Activated CD8-positive, alpha-beta memory T cell treated with anti-CD3 and anti-CD28 coated beads for 36 hours (primary cell): ENCODE measurements around the gene GPD2. TPM values are rescaled to one million over a fixed set of nuclear protein-coding genes. Genes with fewer than 3 reads are reported as not detected.

Experiments
- CTCF ChIA-PET: fragments of 350-600 bp; sonication (Branson Sonifier 250); formaldehyde crosslinking; loops from one replicate; lab custom pipeline; 2021; ENCODE audit warnings: antibody characterized with exemption; lab: Charles Lee
- POLR2A ChIA-PET: fragments of 350-600 bp; sonication (Branson Sonifier 250); formaldehyde crosslinking; loops from one replicate; lab custom pipeline; 2021; ENCODE audit warnings: antibody characterized with exemption; lab: Charles Lee
- total RNA-seq, 2 experiments: library from RNA; stranded (reverse); gene quantifications; one replicate each; pipeline ENCODE4 v1.2.3, GENCODE V29; 2021

Gene GPD2
- total RNA-seq, 2 experiments from 2014 or later, result 49.8 to 51.8 TPM

- CTCF ChIA-PET, result no interaction called here
- POLR2A ChIA-PET, result no interaction called here
Measured at GRCh38 chr2:156553714-156554442, 117.7 kb downstream of the GPD2 start.

GRCh38 chr2:156561326-156561725 lies 125.1 kb downstream of the GPD2 start:
- ChIA-PET CTCF (no interaction called here), POLR2A (no interaction called here)

- ChIA-PET CTCF (no interaction called here), POLR2A (interaction anchor here (0.9 kb wide), 1 partner anchor 228 kb away, joined by 3 read pairs; no protein-coding TSS in a partner anchor)
Measured at GRCh38 chr2:156562124-156562523, 125.9 kb downstream of the GPD2 start.

- CTCF ChIA-PET, result interaction anchor here (0.8 kb wide), 1 partner anchor 118 kb away, joined by 3 read pairs; no protein-coding TSS in a partner anchor
Measured at GRCh38 chr2:156563994-156564753, 128.0 kb downstream of the GPD2 start.

GRCh38 chr2:156565066-156565710 lies 129.0 kb downstream of the GPD2 start:
- ChIA-PET POLR2A (no interaction called here), CTCF (no interaction called here)

More at GRCh38 chr2:156563994-156564753, 128.0 kb downstream of the GPD2 start:
- POLR2A ChIA-PET, result interaction anchor here (0.6 kb wide), 1 partner anchor 539 kb away, joined by 3 read pairs; no protein-coding TSS in a partner anchor

GRCh38 chr2:156573710-156574109 lies 137.5 kb downstream of the GPD2 start:
- ChIA-PET POLR2A (no interaction called here), CTCF (interaction anchor here (1.2 kb wide), 1 partner anchor 238 kb away, joined by 5 read pairs; no protein-coding TSS in a partner anchor)

- ChIA-PET POLR2A (no interaction called here), CTCF (interaction anchor here (1.2 kb wide), 1 partner anchor 239 kb away, joined by 5 read pairs; no protein-coding TSS in a partner anchor)
Measured at GRCh38 chr2:156574112-156574511, 137.9 kb downstream of the GPD2 start.

- ChIA-PET CTCF (no interaction called here), POLR2A (no interaction called here)
Measured at GRCh38 chr2:156576005-156576404, 139.8 kb downstream of the GPD2 start.

- POLR2A ChIA-PET, result no interaction called here
- CTCF ChIA-PET, result no interaction called here
Measured at GRCh38 chr2:156580501-156580900, 144.3 kb downstream of the GPD2 start.

GRCh38 chr2:156581280-156581679 lies 145.1 kb downstream of the GPD2 start:
- ChIA-PET CTCF (no interaction called here), POLR2A (no interaction called here)

- ChIA-PET POLR2A (no interaction called here), CTCF (no interaction called here)
Measured at GRCh38 chr2:156585457-156585856, 149.3 kb downstream of the GPD2 start.

GRCh38 chr2:156586621-156587020 lies 150.4 kb downstream of the GPD2 start:
- POLR2A ChIA-PET, result no interaction called here
- CTCF ChIA-PET, result no interaction called here

- ChIA-PET POLR2A (no interaction called here), CTCF (interaction anchor here (1.2 to 2.5 kb wide), 2 partner anchors 190 to 254 kb away, joined by 3 to 10 read pairs; no protein-coding TSS in a partner anchor)
Measured at GRCh38 chr2:156589381-156590079, 153.4 kb downstream of the GPD2 start.

- CTCF ChIA-PET, result interaction anchor here (1.2 to 2.5 kb wide), 2 partner anchors 190 to 255 kb away, joined by 3 to 10 read pairs; no protein-coding TSS in a partner anchor
- POLR2A ChIA-PET, result no interaction called here
Measured at GRCh38 chr2:156590085-156590739, 154.0 kb downstream of the GPD2 start.

GRCh38 chr2:156592809-156593593 lies 156.8 kb downstream of the GPD2 start:
- ChIA-PET CTCF (no interaction called here), POLR2A (no interaction called here)

GRCh38 chr2:156593594-156593921 lies 157.4 kb downstream of the GPD2 start:
- POLR2A ChIA-PET, result no interaction called here
- CTCF ChIA-PET, result no interaction called here

- ChIA-PET POLR2A (no interaction called here), CTCF (no interaction called here)
Measured at GRCh38 chr2:156598563-156598962, 162.4 kb downstream of the GPD2 start.

- ChIA-PET POLR2A (no interaction called here), CTCF (no interaction called here)
Measured at GRCh38 chr2:156600196-156600595, 164.0 kb downstream of the GPD2 start.
